HFF-Myc (cell line): ENCODE measurements around the gene BPIFB6.

Source experiments
- DNase-seq: peaks from one replicate; pipeline ENCODE4 v3.0.0-alpha.2; 2011; ENCODE audit warnings: low read depth; ENCODE audit errors: extremely low read depth
- H3K4me3 ChIP-seq: replicated peaks from 2 replicates; pipeline ENCODE4 v1.5.1; 2011; ENCODE audit warnings: low read depth, mild to moderate bottlenecking, control low read depth, low read length
- TF ChIP-seq, protein P1 (sequence below): IDR thresholded peaks from 2 replicates; pipeline ENCODE4 v1.5.1; 2012; ENCODE audit warnings: mild to moderate bottlenecking, low read depth, low read length, control low read depth; ENCODE audit errors: missing control alignments

BPIFB6 gene

DNA sequence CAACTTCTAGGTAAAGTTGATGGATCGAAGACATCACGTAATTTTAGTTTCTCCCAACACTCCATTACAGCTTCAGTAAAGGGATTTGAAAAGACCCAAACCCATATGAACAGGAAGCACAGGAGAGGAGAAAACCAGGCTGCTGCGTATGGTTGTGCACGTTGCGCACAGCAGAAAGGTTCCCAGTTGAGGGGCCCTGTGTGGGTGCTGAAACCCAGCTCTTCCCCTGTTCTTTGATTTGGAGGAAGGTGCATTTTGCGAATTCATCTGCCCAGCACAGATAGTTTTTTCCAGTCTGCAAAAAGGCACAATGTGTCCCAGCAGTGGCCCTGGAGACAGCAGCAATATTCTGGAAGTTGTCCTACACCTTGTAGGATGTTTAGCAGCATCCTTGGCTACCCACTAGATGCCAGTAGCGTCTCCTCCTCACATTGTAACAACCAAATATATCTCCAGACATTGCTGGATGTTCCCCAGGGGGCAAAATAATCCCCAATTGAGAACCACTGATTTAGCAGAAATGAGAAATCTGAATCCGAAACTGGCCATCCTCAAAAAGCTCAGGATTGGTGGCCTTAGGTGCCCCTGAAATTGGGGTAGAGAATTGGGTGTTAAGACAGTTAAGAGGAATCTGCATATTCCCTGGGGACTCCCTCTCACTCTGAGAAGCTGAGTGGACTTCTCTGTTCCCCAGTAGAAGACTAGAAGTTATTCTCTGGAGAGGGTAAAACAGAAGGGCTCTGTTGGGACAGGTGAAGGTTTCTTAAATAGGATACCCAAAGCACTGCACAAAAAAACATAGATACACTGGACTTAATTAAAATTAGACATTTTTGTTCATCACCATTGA, 39.4 kb upstream of the BPIFB6 start:
- H3K4me3 ChIP-seq, result no peak overlapping the region
- TF ChIP-seq, protein P1, sequence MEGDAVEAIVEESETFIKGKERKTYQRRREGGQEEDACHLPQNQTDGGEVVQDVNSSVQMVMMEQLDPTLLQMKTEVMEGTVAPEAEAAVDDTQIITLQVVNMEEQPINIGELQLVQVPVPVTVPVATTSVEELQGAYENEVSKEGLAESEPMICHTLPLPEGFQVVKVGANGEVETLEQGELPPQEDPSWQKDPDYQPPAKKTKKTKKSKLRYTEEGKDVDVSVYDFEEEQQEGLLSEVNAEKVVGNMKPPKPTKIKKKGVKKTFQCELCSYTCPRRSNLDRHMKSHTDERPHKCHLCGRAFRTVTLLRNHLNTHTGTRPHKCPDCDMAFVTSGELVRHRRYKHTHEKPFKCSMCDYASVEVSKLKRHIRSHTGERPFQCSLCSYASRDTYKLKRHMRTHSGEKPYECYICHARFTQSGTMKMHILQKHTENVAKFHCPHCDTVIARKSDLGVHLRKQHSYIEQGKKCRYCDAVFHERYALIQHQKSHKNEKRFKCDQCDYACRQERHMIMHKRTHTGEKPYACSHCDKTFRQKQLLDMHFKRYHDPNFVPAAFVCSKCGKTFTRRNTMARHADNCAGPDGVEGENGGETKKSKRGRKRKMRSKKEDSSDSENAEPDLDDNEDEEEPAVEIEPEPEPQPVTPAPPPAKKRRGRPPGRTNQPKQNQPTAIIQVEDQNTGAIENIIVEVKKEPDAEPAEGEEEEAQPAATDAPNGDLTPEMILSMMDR, result no peak
- no peak for DNase-seq

DNA sequence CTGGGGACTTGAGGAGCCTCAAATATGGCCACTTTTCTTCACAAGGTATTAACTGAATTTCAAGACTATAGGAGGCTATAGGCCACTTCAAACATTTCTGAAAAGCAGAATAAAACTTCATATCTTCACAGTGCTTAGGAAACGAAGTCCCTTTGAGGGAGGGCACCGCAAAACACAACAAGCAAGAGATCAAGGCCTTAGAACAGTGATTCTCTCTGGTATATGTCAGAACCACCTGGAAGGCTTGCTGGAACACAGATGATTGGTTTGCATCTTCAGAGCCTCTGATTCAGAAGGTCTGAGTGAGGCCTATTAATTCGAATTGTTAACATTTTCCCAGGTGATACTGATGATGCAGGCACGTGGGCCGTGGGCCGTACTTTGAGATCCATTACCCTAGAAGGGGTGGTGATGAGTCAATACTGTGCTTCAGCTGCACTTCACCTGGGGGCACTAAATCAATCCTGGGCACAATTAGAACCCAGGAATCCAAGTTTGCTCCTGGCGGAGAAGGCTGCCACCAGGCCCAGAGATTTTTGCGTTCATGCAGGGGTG, 37.9 kb upstream of the BPIFB6 start:
- no peak overlapping the region for H3K4me3 ChIP-seq
- no peak for DNase-seq
- TF ChIP-seq, protein P1, result no peak

DNA sequence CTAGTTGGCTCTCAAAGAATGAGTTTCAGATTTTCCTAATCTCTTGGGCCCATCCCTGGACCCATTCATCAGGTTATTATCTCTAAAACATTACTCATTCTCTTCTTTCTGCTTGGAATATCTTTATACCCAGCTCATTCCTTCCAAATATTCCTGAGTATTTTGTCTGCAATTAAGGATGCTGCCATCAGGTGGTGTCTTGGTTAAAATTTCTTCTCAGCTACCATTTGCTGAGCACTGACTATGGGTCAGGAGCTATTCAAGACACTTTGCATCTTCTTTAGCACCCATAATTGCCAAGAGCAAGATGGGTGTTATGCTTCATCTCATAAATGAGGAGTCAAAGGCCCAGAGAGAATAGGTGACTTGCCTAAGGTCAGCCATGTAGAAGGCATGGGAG, 35.6 kb upstream of the BPIFB6 start:
- DNase-seq, result no peak

DNA sequence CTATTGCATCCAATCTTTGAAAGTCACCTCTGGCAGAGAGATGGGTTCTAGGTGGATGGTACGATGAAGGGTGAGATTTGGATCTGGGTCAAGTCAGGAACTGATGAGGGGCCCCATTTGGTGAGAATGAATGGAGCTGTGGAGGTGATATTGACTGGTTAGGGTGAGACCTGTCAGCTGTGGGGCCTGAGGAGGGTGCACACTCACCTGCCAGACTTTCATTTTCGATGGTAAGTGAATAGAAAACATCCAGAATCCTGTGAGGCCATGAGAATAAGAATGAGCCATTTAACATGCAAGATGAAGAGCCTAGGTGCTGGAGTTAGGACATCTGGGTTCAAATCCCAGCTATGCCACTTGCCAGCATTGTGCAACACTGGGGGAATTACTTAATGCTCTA, 34.0 kb upstream of the BPIFB6 start:
- H3K4me3 ChIP-seq, result no peak overlapping the region
- DNase-seq, result no peak
- TF ChIP-seq, protein P1, result no peak

More for the DNA sequence above, 35.6 kb upstream of the BPIFB6 start:
- H3K4me3 ChIP-seq, result no peak overlapping the region
- TF ChIP-seq, protein P1, result no peak

DNA sequence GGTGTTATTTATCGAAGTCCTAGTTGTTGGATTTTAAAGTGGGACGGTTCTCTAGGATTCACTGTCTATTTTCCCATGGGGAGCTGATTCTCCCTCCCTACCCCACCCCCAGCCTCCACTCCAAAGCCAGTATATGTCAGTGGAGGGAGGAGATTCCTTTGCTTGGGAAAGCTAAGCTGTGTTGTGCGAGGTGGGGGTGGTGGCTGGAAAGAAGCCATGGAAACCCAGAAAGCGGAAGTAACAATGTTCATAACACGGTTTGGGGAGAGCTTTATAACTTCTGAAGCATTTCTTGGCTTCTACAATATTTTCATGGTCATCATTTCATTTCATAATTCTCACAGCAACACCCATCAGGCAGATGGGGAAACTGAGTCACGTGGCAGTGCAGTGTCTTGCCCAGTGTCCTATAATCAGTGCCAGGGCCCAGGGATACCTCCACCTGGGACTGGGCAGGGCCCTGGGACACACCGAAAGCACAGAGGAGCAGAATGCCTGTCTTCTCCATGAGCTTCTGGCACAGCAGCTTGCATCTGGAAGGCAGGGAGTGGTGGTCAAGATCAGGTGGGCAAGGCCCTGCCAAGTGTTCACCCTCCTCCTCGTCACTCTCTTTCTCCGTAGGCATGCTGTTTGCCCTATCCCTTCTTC, 31.7 kb upstream of the BPIFB6 start:
- TF ChIP-seq, protein P1, result no peak
- DNase-seq, result no peak
- H3K4me3 ChIP-seq, result no peak overlapping the region

DNA sequence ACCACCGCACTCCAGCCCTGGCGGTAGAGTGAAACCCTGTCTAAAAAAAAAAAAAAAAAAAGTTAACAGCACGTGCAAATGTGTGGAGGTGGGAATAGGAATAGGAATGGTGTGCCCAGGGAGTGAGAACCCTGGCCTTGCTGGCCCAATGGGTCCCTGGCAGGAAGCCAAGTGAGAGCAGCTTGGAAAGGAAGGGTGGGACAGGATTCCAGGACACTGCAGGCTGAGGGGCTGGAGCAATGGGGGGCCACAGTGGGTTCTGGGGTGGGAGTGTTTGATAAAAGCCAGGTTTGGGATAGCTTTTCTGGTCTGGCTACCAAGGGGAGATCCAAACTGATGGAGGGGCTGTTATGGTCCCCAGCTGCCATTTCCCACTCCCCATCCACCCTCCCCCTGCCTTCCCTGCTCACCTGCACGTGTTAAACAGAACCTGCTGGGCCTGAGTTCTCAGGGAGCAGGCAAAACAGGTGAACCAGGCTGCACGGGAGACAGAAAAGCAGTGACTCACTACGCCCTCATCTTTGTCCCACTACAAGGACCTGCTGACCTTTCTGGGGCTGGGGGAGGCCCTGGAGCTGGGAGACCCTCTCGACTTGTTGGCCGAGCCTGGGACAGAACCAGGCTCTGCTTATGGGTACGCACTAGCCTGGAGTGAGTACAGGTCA, 30.5 kb upstream of the BPIFB6 start:
- TF ChIP-seq, protein P1, result no peak
- no peak for DNase-seq
- H3K4me3 ChIP-seq, result no peak overlapping the region
